ENCODE measurements around the gene SCNN1B.

The SCNN1B gene

DNA sequence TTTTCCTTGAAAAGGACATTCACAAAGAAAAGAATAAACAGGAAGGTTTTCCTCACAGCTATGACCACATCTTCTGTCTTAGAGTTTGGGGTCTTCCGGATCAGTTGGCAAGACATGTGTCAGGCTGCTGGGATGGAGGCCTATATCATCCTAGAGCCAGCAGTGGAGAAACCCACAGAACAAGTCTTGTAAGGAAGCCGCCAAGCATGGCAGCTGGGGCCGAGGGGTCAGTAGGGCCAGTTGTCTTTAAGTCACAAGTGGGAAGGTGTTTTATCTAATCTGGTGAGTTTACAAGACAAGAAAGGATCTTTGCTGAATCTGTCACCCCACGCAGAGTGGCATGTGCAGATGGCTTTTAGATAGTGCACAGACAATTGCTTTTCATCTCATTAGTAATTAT, 25.7 kb downstream of the SCNN1B start:
- H3K9ac ChIP-seq (ENCODE audit: low read depth, low read length): no peak overlapping the region
- H3K27me3 ChIP-seq (ENCODE audit: control insufficient read depth, insufficient read depth, low read length): no peaks in the 10 kb centered on the region
- no peak overlapping the region for H3K4me3 ChIP-seq (ENCODE audit: low read depth, low read length)
- no peaks in the 10 kb centered on the region for H3K9me3 ChIP-seq (ENCODE audit: control insufficient read depth, insufficient read depth, low read length)
- H3K36me3 ChIP-seq (ENCODE audit: control insufficient read depth, insufficient read depth, low read length): no peaks in the 10 kb centered on the region
- H3K4me1 ChIP-seq (ENCODE audit: control insufficient read depth, insufficient read depth, low read length): no peaks in the 10 kb centered on the region

DNA sequence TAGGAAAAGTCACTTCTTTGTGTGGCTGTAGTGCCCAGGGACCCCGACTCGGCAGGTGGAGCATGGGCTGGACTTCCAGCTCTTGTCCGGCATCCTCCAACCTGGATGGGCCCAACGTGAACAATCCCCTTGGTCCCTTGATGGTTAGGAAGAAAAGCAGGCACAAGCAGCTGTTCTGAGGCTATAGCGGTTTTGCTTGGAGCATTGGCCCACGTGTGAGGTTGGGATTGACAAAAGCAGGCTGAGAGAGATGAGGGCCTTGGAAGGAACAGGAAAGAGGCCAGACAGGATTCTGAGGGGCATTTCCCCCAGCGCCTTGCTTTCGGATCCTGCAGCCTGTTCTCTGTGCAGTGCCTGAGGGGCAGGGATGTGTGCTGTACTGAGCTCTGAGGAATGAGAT, 28.1 kb downstream of the SCNN1B start:
- no peaks in the 10 kb centered on the region for H3K9me3 ChIP-seq (ENCODE audit: control insufficient read depth, insufficient read depth, low read length)
- H3K4me1 ChIP-seq (ENCODE audit: control insufficient read depth, insufficient read depth, low read length): peaks cover 2% of the 10 kb centered on the region
- H3K27me3 ChIP-seq (ENCODE audit: control insufficient read depth, insufficient read depth, low read length): no peaks in the 10 kb centered on the region
- H3K4me3 ChIP-seq (ENCODE audit: low read depth, low read length): no peak overlapping the region
- H3K36me3 ChIP-seq (ENCODE audit: control insufficient read depth, insufficient read depth, low read length): no peaks in the 10 kb centered on the region
- H3K9ac ChIP-seq (ENCODE audit: low read depth, low read length): no peak overlapping the region

DNA sequence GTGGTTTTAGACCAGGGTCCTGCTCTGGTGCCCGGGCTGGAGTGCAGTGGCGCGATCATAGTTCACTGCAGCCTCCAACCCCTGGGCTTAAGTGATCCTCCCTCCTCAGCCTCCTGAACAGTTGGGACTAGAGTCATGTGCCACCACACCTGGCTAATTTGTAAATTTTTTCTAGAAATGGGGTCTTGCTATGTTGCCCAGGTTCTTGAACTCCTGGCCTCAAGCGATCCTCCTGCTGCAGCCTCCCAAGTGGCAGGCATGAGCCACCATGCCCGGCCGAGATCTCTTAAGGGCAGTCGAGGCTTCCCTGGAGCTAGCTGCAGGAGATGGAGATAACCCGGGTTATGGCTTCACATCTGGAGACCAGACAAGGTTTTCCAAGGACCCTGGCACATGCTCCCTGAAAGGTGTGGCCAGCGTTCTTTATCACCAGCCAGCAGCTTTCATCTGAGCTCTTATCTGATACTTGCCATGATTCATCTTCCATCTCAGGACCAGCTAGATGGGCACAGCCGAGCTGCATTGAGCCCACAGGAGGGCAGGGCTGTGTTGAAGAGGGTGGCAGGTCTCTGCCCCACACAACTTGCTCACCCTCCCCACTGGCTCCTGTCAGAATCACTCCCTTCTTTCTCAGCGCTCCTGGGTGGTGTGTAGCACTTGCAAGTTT, 28.6 kb downstream of the SCNN1B start:
- no peaks in the 10 kb centered on the region for H3K27me3 ChIP-seq (ENCODE audit: control insufficient read depth, insufficient read depth, low read length)
- H3K36me3 ChIP-seq (ENCODE audit: control insufficient read depth, insufficient read depth, low read length): no peaks in the 10 kb centered on the region
- no peak overlapping the region for H3K9ac ChIP-seq (ENCODE audit: low read depth, low read length)
- H3K4me1 ChIP-seq (ENCODE audit: control insufficient read depth, insufficient read depth, low read length): peaks cover 2% of the 10 kb centered on the region
- H3K4me3 ChIP-seq (ENCODE audit: low read depth, low read length): no peak overlapping the region
- no peaks in the 10 kb centered on the region for H3K9me3 ChIP-seq (ENCODE audit: control insufficient read depth, insufficient read depth, low read length)

DNA sequence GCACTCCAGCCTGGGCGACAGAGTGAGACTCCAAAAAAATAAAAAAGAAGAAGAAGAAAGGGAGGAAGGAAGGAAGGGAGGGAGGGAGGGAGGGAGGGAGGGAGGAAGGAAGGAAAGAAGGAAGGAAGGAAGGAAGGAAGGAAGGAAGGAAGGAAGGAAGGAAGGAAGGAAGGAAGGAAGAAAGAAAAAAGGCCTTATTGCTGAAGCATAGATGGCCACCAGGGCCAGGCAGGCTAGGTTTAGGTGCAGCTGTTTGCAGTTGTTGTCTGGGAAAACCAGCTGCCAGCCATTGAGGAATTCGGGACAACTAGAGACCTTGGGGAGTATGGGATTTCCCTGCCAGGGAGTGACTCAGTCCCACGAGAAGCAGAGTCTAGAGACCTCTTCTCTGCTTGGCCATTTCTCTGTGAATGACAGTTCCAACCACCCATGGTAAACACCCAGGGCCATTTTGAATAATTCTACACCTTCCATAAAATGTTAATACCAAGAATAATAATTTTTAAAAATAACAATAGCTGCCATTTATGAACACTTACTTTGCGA, 31.0 kb downstream of the SCNN1B start:
- H3K9ac ChIP-seq (ENCODE audit: low read depth, low read length): no peak overlapping the region
- no peak overlapping the region for H3K4me3 ChIP-seq (ENCODE audit: low read depth, low read length)
- H3K4me1 ChIP-seq (ENCODE audit: control insufficient read depth, insufficient read depth, low read length): peaks cover 2% of the 10 kb centered on the region
- H3K36me3 ChIP-seq (ENCODE audit: control insufficient read depth, insufficient read depth, low read length): no peaks in the 10 kb centered on the region
- H3K9me3 ChIP-seq (ENCODE audit: control insufficient read depth, insufficient read depth, low read length): no peaks in the 10 kb centered on the region
- H3K27me3 ChIP-seq (ENCODE audit: control insufficient read depth, insufficient read depth, low read length): no peaks in the 10 kb centered on the region

DNA sequence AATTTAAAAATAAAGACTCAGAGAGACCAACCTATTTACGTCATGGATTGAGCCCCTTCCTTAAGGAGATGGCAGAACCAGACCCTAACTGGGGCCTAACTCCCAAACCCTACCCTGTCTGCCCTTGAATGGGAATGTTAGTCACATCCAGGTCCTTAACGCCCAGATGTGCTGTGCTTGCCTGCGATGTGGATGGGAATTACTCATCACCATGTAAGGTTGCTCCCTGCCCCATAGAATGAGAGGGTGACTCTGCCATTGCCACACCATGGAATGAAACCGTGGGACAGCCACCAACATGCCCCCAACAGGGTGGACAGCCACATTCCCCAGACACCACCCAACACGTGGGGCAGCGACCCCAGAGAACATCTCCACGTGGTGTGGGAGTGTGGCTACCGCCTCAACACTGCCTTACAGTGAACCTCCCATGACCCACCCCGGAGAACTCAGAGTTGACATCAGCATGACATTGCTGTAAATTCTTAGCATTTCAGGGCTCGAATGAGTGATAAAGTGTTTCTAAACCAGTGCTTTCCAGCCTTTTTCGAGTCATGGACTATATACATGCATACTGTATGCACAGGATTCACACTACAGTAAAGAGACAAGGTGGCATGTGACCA, 31.8 kb downstream of the SCNN1B start:
- no peaks in the 10 kb centered on the region for H3K36me3 ChIP-seq (ENCODE audit: control insufficient read depth, insufficient read depth, low read length)
- no peaks in the 10 kb centered on the region for H3K27me3 ChIP-seq (ENCODE audit: control insufficient read depth, insufficient read depth, low read length)
- no peak overlapping the region for H3K4me3 ChIP-seq (ENCODE audit: low read depth, low read length)
- no peak overlapping the region for H3K9ac ChIP-seq (ENCODE audit: low read depth, low read length)
- peaks cover 2% of the 10 kb centered on the region for H3K4me1 ChIP-seq (ENCODE audit: control insufficient read depth, insufficient read depth, low read length)
- H3K9me3 ChIP-seq (ENCODE audit: control insufficient read depth, insufficient read depth, low read length): no peaks in the 10 kb centered on the region

DNA sequence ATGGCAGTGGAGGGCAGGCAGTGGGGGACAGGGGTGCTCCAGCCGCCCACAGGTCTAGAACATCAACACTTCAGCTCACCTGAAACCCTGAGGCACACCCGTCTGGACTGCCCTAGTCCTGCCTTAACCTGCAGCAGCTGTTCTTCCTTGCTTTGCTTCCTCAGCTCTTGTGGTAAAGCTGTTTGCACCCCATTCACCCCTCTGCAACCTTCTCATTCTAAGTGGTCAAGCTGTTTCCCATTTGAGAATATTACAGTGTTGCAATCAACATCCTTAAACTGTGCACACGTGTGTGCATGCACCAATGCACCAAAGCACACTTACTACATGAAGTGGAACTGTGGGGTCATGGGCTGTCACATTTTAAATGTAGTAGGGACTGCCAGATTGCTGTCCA, 32.4 kb downstream of the SCNN1B start:
- Histone ChIP-seq H3K4me3 (ENCODE audit: low read depth, low read length) (no peak overlapping the region), H3K4me1 (ENCODE audit: control insufficient read depth, insufficient read depth, low read length) (peaks cover 2% of the 10 kb centered on the region), H3K36me3 (ENCODE audit: control insufficient read depth, insufficient read depth, low read length) (no peaks in the 10 kb centered on the region), H3K9me3 (ENCODE audit: control insufficient read depth, insufficient read depth, low read length) (no peaks in the 10 kb centered on the region), H3K27me3 (ENCODE audit: control insufficient read depth, insufficient read depth, low read length) (no peaks in the 10 kb centered on the region), H3K9ac (ENCODE audit: low read depth, low read length) (no peak overlapping the region)

DNA sequence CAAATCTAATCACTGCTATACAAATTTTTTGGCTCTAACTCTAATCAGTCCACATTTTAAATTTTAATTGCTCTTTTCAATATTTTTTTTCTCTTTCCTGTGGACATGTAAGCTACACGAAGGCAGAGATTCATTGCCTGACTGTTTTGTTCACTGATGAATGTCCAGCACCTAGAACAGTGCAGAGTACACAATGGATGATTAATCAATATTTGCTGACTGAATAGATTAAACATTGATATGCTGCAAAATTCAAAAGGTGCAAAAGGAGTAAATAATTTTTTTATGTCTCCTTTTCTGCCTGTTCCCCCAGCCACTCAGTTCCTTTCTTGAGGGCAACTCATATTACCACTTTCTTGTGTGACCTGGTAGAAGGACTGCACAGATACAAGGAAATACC, 32.8 kb downstream of the SCNN1B start:
- no peaks in the 10 kb centered on the region for H3K27me3 ChIP-seq (ENCODE audit: control insufficient read depth, insufficient read depth, low read length)
- no peak overlapping the region for H3K9ac ChIP-seq (ENCODE audit: low read depth, low read length)
- no peak overlapping the region for H3K4me3 ChIP-seq (ENCODE audit: low read depth, low read length)
- H3K36me3 ChIP-seq (ENCODE audit: control insufficient read depth, insufficient read depth, low read length): no peaks in the 10 kb centered on the region
- no peaks in the 10 kb centered on the region for H3K9me3 ChIP-seq (ENCODE audit: control insufficient read depth, insufficient read depth, low read length)
- H3K4me1 ChIP-seq (ENCODE audit: control insufficient read depth, insufficient read depth, low read length): peaks cover 2% of the 10 kb centered on the region

DNA sequence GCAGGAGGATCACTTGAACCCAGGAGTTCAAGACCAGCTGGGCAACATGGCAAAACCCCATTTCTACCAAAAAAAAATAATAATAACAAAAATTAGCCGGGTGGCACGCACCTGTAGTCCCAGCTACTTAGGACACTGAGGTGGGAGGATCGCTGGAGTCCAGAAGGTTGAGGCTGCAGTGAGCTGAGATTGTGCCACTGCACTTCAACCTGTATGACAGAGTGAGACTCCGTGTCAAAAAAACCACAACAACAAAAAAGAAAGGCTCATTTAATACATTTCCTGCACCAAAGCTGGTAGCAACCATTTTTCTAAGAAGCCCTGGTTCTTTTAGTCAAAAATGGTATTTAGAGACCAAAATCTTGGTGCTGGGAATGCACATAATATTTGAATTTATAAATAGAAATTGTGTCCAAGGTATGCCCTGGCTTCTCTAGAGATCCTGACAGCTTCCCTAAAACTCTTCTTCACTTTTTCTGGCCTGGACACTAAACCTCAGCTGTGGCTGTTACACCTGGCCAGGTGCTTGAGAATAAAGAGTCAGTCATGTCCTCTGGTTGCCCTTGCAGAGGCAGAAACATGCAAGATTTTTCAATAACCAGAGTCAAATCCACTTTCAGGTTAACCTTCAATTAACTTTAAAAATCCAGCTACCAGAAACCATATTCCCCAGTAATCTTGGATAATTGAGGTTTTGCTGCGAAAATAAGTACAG, 35.9 kb downstream of the SCNN1B start:
- H3K4me3 ChIP-seq (ENCODE audit: low read depth, low read length): no peak overlapping the region
- H3K27me3 ChIP-seq (ENCODE audit: control insufficient read depth, insufficient read depth, low read length): no peaks in the 10 kb centered on the region
- H3K36me3 ChIP-seq (ENCODE audit: control insufficient read depth, insufficient read depth, low read length): no peaks in the 10 kb centered on the region
- H3K9ac ChIP-seq (ENCODE audit: low read depth, low read length): no peak overlapping the region
- peaks cover 2% of the 10 kb centered on the region for H3K4me1 ChIP-seq (ENCODE audit: control insufficient read depth, insufficient read depth, low read length)
- no peaks in the 10 kb centered on the region for H3K9me3 ChIP-seq (ENCODE audit: control insufficient read depth, insufficient read depth, low read length)

DNA sequence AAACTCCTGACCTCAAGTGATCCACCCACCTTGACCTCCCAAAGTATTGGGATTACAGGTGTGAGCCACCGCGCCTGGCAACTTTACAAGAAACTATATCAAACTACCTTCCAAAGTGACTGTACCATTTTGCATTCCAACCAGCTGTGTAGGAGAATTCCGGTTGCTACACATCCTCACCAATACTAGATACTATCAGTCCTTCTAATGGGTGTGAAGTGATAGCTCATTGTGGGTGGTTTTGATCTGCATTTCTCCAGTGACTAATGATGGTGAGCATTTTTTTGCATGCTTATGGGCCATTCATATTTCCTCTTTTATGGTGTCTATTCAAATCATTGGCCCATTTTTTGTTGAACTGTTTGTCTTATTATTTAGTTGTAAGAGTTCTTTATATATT, 37.7 kb downstream of the SCNN1B start:
- H3K9me3 ChIP-seq (ENCODE audit: control insufficient read depth, insufficient read depth, low read length): no peaks in the 10 kb centered on the region
- peaks cover 5% of the 10 kb centered on the region for H3K4me1 ChIP-seq (ENCODE audit: control insufficient read depth, insufficient read depth, low read length)
- H3K27me3 ChIP-seq (ENCODE audit: control insufficient read depth, insufficient read depth, low read length): no peaks in the 10 kb centered on the region
- no peaks in the 10 kb centered on the region for H3K36me3 ChIP-seq (ENCODE audit: control insufficient read depth, insufficient read depth, low read length)
- no peak overlapping the region for H3K4me3 ChIP-seq (ENCODE audit: low read depth, low read length)
- H3K9ac ChIP-seq (ENCODE audit: low read depth, low read length): no peak overlapping the region

DNA sequence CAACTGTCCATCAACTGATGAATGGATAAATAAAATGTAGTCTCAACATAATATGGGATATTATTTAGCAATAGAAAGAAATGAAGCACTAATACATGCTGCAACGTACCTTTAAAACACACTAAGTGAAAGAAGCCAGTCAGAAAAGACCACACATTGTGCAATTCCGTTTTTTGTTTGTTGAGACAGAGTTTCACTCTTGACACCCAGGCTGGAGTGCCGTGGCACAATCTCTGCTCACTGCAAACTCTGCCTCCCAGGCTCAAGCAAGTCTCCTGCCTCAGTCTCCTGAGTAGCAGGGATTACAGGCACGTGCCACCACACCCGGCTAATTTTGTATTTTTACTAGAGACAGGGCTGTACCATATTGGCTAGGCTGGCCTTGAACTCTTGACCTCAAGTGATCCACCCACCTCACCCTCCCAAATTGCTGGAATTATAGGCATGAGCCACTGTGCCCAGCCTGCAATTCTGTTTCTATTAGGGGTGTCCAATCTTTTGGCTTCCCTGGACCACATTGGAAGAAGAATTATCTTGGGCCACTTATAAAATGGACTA, 40.1 kb downstream of the SCNN1B start:
- Histone ChIP-seq H3K4me3 (ENCODE audit: low read depth, low read length) (no peak overlapping the region), H3K27me3 (ENCODE audit: control insufficient read depth, insufficient read depth, low read length) (no peaks in the 10 kb centered on the region), H3K9ac (ENCODE audit: low read depth, low read length) (no peak overlapping the region), H3K36me3 (ENCODE audit: control insufficient read depth, insufficient read depth, low read length) (no peaks in the 10 kb centered on the region), H3K4me1 (ENCODE audit: control insufficient read depth, insufficient read depth, low read length) (peaks cover 5% of the 10 kb centered on the region), H3K9me3 (ENCODE audit: control insufficient read depth, insufficient read depth, low read length) (no peaks in the 10 kb centered on the region)

DNA sequence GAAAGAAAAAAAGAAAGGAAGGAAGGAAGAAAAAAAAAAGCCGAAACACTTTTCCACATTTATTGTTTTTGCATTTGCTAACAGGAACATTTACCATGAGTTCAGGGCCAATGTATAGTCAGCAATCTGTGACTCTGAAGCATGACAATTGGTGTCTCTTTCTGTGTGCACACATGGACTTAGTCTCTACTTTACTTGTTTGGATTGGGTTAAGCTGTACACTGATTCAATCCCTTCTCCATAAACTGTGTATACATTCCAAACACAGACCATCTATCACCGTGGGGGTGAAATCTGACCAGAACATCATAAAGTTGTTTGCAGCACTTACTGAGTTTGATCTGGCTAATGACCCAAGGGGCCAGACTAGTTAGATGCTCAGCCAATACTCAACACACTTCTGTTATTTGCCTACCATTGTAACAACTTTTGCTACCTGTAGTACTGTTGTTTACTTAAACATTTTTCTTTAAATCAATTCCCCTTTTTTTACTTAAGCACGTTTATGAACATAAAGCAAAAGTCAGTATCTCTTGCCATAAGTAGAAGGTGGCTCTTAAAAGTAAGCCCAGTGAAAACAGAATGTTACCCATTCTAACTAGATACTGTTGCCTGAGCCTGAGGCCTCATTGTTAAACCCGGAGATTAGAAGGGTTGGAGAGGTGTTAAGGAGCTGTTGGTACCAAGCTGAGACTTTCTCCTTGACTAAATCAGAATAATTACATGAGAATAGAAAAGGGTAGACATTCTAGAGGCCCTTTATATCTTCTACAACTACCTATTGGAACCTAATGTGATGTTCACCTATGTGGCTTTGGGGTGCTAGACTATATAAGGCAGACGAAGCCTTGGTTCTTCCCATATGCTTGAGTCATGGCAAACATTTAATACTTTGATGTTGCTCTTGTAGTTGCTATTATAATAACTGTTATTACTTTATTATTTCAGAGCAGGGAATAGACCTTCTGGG, 41.8 kb downstream of the SCNN1B start:
- Histone ChIP-seq H3K27me3 (ENCODE audit: control insufficient read depth, insufficient read depth, low read length) (no peaks in the 10 kb centered on the region), H3K9ac (ENCODE audit: low read depth, low read length) (no peak overlapping the region), H3K4me3 (ENCODE audit: low read depth, low read length) (no peak overlapping the region), H3K4me1 (ENCODE audit: control insufficient read depth, insufficient read depth, low read length) (peaks cover 5% of the 10 kb centered on the region), H3K36me3 (ENCODE audit: control insufficient read depth, insufficient read depth, low read length) (no peaks in the 10 kb centered on the region), H3K9me3 (ENCODE audit: control insufficient read depth, insufficient read depth, low read length) (no peaks in the 10 kb centered on the region)

Measured in iPS-15b (cell line).